Measurements from ENCODE around the gene HSPA9.
A peak's percentile ranks its signal among the peaks of the same experiment; 100 is the strongest.

Gene HSPA9

GRCh38 chr5:138595180-138595795 lies 20.1 kb upstream of the HSPA9 start:
- DNase-seq: no peak

GRCh38 chr5:138594305-138595058 lies 19.3 kb upstream of the HSPA9 start:
- no peak for DNase-seq

GRCh38 chr5:138588013-138588788 lies 13.0 kb upstream of the HSPA9 start:
- DNase-seq: no peak

- DNase-seq: no peak
Measured at GRCh38 chr5:138585157-138585556, 10.0 kb upstream of the HSPA9 start.

- DNase-seq: no peak
Measured at GRCh38 chr5:138583984-138584637, 8.9 kb upstream of the HSPA9 start.

GRCh38 chr5:138582959-138583358 lies 7.8 kb upstream of the HSPA9 start:
- no peak for DNase-seq

GRCh38 chr5:138580777-138581176 lies 5.6 kb upstream of the HSPA9 start:
- no peak for DNase-seq

GRCh38 chr5:138580001-138580400 lies 4.8 kb upstream of the HSPA9 start:
- DNase-seq: no peak

- no peak for DNase-seq
Measured at GRCh38 chr5:138579517-138579863, 4.3 kb upstream of the HSPA9 start.

- no peak for DNase-seq
Measured at GRCh38 chr5:138577452-138577851, 2.3 kb upstream of the HSPA9 start.

GRCh38 chr5:138574744-138575193 lies 432 bp downstream of the HSPA9 start:
- no peak for DNase-seq

- DNase-seq: peak; percentile 46
Measured at GRCh38 chr5:138573949-138574670, 1.1 kb downstream of the HSPA9 start.

GRCh38 chr5:138573223-138573622 lies 2.0 kb downstream of the HSPA9 start:
- DNase-seq: no peak

GRCh38 chr5:138570871-138571270 lies 4.3 kb downstream of the HSPA9 start:
- DNase-seq: no peak

- no peak for DNase-seq
Measured at GRCh38 chr5:138569782-138570181, 5.4 kb downstream of the HSPA9 start.

- DNase-seq: no peak
Measured at GRCh38 chr5:138568061-138568824, 7.0 kb downstream of the HSPA9 start.

GRCh38 chr5:138566792-138567191 lies 8.4 kb downstream of the HSPA9 start:
- no peak for DNase-seq

- no peak for DNase-seq
Measured at GRCh38 chr5:138565100-138565821, 9.9 kb downstream of the HSPA9 start.

GRCh38 chr5:138564242-138564641 lies 11.0 kb downstream of the HSPA9 start:
- no peak for DNase-seq

GRCh38 chr5:138563340-138564118 lies 11.7 kb downstream of the HSPA9 start:
- DNase-seq: no peak
